Stimulated activated naive CD4-positive, alpha-beta T cell treated with Interleukin-2 at 50 U/mL for 16 hours (primary cell): Measurements from ENCODE around the gene RNF138.
"Not testable (repeated sequence)": the region's sequence is repeated elsewhere in the genome, so short reads cannot be mapped to it uniquely, and the experiment has no call there.

ENCODE experiments used
- DNase-seq: peaks from one replicate; lab custom pipeline; 2025; lab: John Stamatoyannopoulos, UW

RNF138 gene

GRCh38 chr18:32091724-32092421 is at the start of gene RNF138:
Gene RNF138 (plus strand): TSS chr18:32091874. CDS start chr18:32092777, 903 bp downstream.
- DNase-seq = peak; percentile 85

GRCh38 chr18:32042337-32042736 is 49.3 kb upstream of the RNF138 start:
- no peak for DNase-seq

- DNase-seq = peak; percentile 2
Measured at GRCh38 chr18:32048507-32049091, 43.1 kb upstream of the RNF138 start.

GRCh38 chr18:32049393-32050171 is 42.1 kb upstream of the RNF138 start:
- peak; percentile 28 for DNase-seq

- no peak for DNase-seq
Measured at GRCh38 chr18:32056613-32057358, 34.9 kb upstream of the RNF138 start.

GRCh38 chr18:32057624-32058165 is 34.0 kb upstream of the RNF138 start:
- no peak for DNase-seq

GRCh38 chr18:32060026-32060425 is 31.6 kb upstream of the RNF138 start:
- DNase-seq = no peak

- no peak for DNase-seq
Measured at GRCh38 chr18:32067375-32068167, 24.1 kb upstream of the RNF138 start.

- no peak for DNase-seq
Measured at GRCh38 chr18:32072321-32072720, 19.4 kb upstream of the RNF138 start.

- no peak for DNase-seq
Measured at GRCh38 chr18:32074206-32074605, 17.5 kb upstream of the RNF138 start.

GRCh38 chr18:32078845-32079244 is 12.8 kb upstream of the RNF138 start:
- no peak for DNase-seq

GRCh38 chr18:32081881-32082280 is 9.8 kb upstream of the RNF138 start:
- no peak for DNase-seq

- no peak for DNase-seq
Measured at GRCh38 chr18:32083781-32084180, 7.9 kb upstream of the RNF138 start.

GRCh38 chr18:32086881-32087280 is 4.8 kb upstream of the RNF138 start:
- no peak for DNase-seq

GRCh38 chr18:32090831-32091230 is 843 bp upstream of the RNF138 start:
- DNase-seq = not testable (repeated sequence)

- DNase-seq = no peak
Measured at GRCh38 chr18:32091325-32091723, 350 bp upstream of the RNF138 start.

GRCh38 chr18:32092422-32093101 is 888 bp downstream of the RNF138 start:
- DNase-seq = peak; percentile 99

GRCh38 chr18:32093102-32093511 is 1.4 kb downstream of the RNF138 start:
- DNase-seq = peak; percentile 19

- DNase-seq = no peak
Measured at GRCh38 chr18:32093523-32093922, 1.8 kb downstream of the RNF138 start.

GRCh38 chr18:32095192-32095899 is 3.7 kb downstream of the RNF138 start:
- no peak for DNase-seq
